Stimulated activated CD4-positive, alpha-beta T cell treated with anti-CD3 and anti-CD28 coated beads, TNF-alpha, amount 100 ng/mL, for 24 hours (primary cell): ENCODE results near the gene C2CD4A.

Experiments
- DNase-seq, 3 experiments: peaks; one replicate each; pipeline ENCODE4 v3.0.0-alpha.2; 2020; ENCODE audit warnings: low read depth in 3 of 3

The C2CD4A gene

GRCh38 chr15:62099094-62099601, 32.4 kb downstream of the C2CD4A start:
- DNase-seq, result no peak

DNA sequence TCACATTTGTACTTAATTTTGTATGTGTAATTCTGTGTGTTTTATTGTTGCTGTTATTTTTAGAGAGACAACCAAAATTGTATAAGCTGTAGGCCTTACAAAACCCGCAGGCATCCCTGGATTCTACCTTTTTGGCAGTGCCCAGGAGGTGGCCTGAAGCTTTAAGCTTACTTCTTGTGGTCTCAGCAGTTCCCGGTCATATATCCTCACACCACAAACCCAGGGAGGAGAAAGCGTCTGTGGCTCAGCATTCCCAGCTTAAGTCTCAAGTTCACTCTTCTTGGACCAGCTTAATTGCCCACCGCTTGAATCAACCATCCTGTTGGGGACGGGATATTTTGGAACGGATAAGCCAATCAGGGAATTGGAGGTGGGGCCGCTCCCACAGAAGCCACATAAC, 36.7 kb downstream of the C2CD4A start:
- DNase-seq, result no peak

DNA sequence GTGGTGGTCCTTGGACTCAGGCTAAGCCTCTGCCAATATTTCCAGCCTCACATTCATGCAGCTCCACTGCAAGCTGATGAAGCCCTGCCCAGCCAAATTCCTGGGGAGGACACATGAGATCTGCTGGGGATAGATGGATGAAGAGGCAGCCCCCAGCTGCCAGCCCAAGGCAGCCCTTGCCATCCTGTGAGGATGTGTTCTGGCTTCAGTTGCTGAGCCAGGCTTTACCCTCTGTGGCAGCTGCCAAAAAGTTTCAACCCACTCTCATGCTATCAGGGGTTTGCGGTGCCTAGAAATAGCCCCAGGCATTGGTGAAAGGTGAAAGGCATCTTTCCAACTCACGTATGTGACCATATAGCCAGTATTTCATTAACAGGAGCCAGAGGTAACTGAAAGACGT, 37.6 kb downstream of the C2CD4A start:
- no peak for DNase-seq

GRCh38 chr15:62104846-62105245, 38.1 kb downstream of the C2CD4A start:
- no peak for DNase-seq

DNA sequence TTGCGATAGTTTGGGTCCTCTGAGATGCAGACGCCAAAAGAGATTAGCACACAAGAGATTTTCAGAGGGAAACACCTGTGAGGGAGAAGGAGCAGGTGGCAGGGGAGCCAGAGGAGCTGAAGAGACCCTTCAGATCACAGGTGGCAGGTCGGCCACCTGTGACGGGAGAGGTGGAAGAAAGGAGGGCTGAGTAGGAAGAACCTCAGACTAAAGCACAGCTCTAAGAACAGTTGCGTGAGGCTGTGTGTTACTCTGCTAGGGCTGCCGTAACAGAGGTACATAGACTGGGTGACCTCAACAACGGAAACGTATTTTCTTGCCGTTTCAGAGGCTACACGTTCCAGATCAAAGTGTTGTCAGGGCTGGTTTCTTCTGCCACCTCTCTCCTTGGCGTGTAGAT, 38.5 kb downstream of the C2CD4A start:
- no peak for DNase-seq

GRCh38 chr15:62106096-62106495, 39.3 kb downstream of the C2CD4A start:
- no peak for DNase-seq

DNA sequence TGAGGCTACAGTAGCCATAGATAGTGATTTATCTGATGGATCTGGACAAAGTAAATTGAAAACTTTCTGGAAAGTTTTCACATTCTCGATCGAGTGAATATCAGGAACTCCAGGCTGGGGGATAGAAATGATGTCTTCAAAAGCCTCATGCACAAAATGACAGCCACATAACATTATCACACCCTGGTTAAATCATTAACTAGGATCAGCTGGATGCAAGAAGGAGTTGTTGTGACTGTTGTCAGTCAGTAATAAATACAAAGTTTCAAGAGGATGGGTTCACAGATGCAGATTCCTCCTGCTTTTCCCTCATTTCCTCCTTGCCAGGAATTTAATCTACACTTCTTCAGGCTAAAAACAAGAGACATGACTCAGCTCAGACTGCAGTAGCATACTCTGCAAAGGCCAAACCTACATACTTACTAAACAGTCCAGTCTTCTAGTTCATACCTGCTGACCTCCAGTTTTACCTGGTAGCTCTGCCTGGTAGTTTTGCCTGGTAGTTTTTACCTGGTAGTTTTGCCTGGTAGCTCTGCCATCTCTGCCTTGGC, 40.9 kb downstream of the C2CD4A start:
- no peak for DNase-seq

GRCh38 chr15:62108411-62108810, 41.6 kb downstream of the C2CD4A start:
- DNase-seq, result no peak

DNA sequence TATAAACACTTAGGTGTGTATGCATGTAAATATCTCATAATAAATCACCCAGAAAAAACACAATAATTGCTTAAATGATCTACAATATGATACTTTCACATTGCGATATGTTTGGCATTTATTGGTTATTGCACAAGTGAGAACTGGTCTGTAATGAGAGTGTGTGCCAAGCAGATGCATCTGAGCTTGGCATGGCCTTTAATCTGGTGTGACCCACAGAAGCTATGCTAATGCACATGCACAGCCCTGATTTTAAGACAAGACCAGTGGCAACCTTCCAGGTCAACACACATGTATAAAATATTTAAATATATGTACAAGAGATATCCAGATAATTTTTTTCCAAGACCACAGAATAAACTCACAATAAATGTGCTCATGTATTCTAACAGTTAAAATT, 42.7 kb downstream of the C2CD4A start:
- DNase-seq, result no peak

DNA sequence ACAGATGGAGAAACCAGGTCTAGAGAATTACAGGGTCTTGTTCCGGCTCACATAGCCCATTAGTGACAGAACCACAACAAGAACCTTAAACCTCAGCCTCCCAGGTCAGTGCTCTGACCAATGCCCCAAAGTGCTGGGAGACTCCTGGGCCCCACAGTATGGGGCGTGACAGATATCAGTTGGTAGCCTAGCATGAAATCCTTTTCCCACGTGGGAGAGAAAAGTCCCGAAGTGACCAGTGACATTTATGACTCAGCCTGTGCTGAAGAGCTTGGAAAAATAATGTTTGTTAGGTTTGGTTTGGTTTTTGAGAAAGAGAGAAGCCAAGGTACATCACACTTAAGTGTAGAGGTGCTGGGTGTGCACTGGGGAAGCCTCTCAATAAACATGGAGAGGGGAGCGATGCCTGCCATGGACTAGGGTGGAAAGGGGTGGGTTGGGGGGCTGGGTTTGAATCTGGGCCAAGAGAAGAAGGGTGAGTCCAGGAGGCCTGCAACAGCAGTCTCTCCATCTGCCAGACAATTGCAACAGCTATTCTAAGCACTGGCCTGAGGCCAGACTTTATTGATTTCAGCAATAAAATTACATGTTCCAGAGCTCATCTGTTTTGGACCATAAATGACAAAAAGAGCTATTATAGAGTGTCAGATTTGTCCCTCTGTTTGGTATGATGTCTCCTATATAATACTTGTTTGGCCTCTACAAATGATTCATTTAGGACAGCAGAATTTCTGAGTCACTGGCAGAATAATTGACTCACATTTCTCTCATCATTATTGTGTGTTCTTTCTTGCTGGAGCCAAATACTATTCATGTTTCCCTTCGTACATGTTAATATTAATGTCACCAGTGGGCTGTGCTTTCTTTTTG, 43.4 kb downstream of the C2CD4A start:
- DNase-seq, result no peak

DNA sequence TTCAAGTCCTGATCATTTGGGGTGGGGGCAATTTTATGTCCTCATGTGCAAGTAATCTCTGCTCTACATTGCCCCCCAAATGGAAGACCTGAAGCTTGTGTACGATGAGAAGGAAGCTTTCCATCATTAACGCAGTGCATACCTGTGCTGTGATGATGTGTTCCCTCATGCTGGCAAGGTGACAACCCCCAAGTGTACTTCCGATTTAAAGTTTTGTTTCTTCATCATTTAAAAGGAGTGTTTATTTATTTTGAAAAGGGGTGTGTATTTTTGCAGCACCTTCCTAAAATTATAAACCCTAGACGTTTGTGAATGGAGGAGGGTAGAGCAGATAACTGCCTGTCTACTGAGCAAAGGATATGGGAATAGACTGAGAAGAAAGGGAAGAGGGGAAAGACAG, 45.3 kb downstream of the C2CD4A start:
- DNase-seq, result no peak

DNA sequence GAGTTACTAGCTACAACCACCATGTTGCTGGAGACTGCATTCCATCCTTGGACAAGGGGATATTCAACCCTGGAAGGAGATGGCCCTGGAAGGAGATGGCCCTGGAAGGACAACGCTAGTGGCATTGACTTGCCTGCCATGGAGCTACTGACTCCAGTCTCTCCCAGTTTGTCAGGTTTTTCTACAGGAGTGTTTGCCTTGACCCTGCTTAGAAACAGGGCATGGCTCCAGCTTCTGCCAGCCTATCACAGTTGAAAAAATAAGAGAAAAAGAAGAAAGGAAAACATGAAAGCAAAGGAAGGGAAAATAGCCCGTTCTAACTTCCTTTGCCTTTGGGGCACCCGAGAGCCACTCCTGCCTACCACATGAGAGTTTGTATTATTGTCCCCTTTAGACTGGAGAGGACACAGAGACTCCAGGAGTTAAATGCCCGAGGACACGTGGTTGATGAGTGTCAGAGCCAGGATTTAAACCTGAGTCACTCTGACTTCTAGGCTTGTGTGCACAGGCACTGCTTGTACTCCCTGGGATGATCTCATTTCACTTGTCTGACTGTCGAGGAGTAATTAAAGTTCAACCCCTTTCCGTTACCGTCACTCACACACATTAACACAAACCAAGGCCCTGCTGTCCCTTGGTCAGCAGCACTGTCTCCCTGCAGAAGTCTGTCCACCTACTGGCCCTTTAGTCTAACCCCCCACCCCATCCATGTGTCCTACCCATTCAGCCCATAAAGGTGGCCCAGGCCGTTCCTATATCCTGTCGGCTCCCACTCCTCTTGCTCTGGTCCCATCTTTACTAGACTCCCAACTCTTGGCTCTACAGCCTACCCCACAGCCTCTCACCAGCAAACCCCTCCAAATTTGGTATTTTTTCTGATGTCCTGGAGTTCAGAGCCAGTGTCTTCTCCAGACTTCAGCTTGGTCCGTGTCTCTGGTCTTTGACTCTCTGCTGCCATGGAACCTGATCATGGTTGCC, 46.1 kb downstream of the C2CD4A start:
- no peak for DNase-seq

- DNase-seq, result no peak
Observed at GRCh38 chr15:62115847-62116246, 49.1 kb downstream of the C2CD4A start.

- no peak for DNase-seq
Observed at GRCh38 chr15:62118520-62119226, 51.9 kb downstream of the C2CD4A start.

DNA sequence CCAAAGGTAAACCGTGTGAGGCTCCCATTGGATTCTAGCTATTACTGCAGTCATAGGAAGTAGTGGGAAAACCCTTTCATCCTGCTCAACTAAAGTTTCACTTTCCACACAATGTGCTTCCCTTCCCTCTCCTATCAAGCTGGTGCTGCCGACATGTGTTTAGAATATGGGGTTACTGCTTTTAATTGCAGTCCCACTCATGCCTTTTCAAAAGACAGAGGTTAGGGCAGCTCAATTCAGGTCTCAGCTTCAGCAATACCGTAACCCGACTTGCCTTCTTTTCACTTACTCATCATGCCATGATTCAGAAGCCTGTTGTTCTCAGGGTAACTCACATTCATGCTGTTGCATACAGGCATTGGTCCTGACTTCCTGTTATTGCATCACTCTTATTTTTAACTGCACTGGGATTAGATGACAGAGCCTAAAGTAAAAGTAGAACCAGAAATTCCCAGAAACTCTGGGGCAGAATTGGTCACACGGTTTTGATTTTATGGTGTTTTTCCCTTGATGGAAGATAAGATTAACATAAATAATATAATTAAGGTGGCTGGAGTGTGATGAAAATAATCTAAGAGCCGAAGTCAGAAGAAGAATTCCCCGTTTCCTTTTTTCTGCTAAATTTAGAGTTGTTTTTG, 52.6 kb downstream of the C2CD4A start:
- no peak for DNase-seq

- no peak for DNase-seq
Observed at GRCh38 chr15:62119874-62120273, 53.1 kb downstream of the C2CD4A start.
